GM08714 (cell line): ENCODE results near the gene ALOX5.
A peak's percentile ranks its signal among the peaks of the same experiment; 100 is the strongest.
"Not testable (repeated sequence)": the region's sequence is repeated elsewhere in the genome, so short reads cannot be mapped to it uniquely, and the experiment has no call there.

Experiments
- H3K4me3 ChIP-seq: fragments of 200-500 bp; sonication (Bioruptor generic); 2 replicates; pipeline ENCODE4 v1.5.1; 2014; ENCODE audit warnings: mild to moderate bottlenecking, low read length, inconsistent platforms
- ZNF274 ChIP-seq: IDR thresholded peaks from 2 replicates; pipeline ENCODE4 v1.6.1; 2012; ENCODE audit warnings: mild to moderate bottlenecking, low read depth, low read length

Gene ALOX5

DNA sequence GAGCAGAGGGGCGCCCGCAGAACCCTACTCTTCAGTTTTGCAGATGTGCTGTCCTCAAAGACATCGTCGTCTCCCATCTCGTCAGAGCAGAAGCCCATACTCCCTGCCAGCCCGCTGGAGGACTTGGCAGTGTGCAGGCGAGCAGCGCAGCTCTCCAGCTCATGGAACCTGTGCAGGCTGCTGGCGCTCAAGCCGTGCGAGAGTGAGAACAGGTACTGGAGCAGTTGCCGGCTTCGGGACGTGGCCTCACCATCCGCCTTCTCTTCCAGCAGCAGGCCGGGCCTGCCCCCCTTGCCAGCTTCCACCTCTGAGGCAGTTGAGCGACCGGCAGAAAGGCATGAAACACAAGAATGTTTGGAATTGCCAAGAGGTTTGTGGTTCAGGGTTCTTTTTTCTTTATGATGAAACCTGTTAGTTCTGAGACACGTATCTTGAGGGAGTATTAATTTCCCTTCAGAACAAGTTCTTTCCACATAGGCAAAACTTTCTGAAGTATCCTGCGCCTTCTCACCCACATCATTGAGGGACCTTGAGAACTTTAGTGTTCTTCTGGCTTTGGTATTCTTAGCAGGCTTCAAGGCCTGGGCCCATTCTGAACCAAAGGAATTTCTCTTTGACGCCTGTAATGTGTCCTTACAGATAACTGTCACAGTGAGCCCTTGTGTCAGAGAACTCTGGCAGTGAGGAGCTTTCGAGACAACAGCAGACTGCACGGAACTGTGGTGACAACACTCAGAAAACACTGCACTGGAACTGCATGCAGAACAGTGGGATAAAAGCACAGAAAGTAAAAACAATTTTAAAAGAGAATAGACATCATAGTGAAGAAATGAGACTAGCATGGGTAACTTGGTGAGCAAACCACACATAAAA lies 89.5 kb downstream of the ALOX5 start:
- H3K4me3 ChIP-seq = no peak overlapping the region; the same call in 1 of the 2 replicates
- TF ChIP-seq ZNF274 = no peak

DNA sequence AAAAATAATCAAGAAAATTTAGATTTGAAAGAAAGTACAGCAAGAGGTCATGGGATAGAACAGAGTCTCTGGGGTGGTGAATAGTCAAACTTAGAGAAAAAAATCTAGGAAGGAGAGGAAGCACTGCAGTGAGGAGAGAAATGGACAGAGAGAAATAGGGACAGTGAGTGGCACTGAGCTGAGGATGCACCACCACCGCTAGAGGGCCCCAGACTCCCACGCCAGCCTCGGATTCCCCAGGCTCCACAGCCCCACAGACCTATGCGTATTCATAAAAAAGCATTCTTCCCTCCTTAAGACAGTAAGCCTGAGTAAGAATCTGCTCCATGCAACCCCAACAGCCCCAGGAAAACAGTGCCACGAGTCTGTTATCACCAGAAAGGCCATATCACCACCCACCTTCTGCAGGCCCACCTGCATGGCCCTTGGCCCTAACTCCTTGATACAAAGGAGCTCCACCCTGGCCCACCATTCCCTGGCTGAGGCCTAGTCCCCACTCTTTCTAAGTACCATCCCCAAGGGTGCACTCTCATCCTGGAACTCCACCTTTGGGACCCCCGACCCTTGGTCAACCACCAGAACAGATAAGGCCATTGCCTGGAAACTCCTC lies 91.0 kb downstream of the ALOX5 start:
- no peak for TF ChIP-seq ZNF274
- H3K4me3 ChIP-seq = peak overlapping the region; percentile 4; the same call in 1 of the 2 replicates

DNA sequence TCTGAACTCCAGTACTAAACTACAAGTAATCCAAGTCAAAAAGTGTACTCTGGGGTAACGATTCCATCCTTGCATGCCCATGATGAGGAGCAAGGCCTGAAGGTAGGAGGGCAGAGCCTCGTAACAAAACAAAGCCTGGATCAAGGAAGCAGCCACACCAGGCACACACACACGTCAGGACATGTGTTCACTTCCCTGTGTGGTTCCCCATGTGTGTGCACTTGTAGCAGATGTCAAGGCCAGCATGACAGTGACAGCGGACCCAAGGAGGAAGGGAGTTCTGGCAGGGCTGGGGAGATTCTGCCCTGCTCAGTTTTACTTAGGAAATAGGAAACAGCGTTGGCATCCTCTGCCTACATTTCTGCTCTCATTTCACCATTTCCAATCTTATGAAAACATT lies 92.8 kb downstream of the ALOX5 start:
- no peak overlapping the region for H3K4me3 ChIP-seq
- TF ChIP-seq ZNF274 = no peak

DNA sequence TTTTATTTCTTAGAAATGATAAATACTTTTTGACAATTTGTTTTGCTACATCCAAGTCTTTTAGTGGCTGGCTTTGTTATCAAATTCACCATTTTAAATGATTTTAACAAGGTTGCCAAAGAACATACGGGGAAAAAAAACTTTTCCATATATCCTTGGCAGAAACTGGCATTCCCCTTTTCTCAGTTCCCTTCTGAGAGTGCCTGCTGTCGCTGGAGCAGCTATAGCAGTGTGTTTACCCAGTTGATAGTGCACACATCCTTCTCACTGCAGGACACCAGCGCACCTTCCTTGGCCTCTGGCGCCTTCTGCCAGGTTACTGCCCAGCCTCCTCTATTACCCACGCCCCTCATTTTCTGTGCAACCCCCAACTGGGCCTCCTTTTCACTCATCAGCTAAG lies 94.1 kb downstream of the ALOX5 start:
- no peak for TF ChIP-seq ZNF274
- H3K4me3 ChIP-seq = no peak overlapping the region

DNA sequence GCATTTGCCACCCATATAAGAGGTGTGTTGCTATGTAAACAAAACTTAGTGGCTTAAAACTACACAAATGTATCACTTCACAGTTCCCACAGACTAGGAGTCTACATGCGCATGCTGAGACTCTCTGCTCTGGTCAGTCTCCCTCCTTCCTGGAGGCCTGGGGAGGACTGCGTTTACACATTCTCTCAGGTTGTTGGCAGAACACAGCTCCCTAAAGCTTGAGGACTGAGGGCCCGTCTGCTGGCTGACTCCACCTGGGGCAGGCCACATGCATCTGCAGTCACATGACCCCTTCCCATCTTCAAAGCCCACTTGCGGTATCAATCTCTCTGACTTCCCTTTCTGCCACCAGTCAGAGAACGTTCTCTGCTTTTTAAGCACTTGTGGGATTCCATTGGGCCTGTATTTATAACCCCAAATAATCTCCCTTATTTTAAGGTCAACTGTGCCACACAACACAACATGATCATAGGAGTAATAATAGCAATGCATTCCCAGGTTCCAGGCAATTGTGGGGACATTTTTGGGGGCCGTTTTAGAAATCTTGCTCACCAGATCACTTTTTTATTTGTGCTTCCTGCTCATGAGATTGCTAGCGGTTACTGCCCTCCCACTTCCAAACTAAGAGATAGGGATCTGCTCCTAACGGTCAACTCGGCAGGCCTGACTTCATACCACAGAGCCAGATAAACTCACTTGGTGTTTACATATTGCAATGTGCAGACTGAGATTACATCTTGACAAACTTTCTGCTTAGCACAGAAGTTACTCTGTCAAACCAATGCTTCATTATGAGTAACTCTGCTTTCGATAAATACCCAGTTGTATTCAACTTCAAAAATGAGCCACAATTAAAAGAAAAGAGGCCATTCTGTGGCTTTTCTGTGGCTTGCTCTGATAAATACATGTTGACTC lies 96.3 kb downstream of the ALOX5 start:
- H3K4me3 ChIP-seq = no peak overlapping the region
- TF ChIP-seq ZNF274 = no peak

DNA sequence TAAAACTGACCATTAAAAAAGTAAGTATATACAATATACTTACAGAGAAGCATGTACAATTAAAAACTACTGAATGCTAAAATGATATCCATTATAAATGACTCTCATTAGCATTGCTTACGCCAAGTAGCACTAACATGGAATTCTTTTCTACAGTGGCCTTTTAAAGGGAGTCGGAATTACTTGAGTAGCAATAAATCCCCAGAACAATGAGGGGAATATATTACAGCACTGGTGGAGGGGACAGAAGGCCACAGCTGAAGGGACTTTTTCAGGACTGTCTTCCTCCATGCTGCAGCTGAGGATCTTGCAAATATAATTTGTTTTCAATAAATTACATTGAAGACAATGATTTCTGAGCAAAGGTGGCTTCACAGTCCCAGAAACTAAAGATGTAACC lies 97.0 kb downstream of the ALOX5 start:
- no peak overlapping the region for H3K4me3 ChIP-seq
- TF ChIP-seq ZNF274 = no peak

DNA sequence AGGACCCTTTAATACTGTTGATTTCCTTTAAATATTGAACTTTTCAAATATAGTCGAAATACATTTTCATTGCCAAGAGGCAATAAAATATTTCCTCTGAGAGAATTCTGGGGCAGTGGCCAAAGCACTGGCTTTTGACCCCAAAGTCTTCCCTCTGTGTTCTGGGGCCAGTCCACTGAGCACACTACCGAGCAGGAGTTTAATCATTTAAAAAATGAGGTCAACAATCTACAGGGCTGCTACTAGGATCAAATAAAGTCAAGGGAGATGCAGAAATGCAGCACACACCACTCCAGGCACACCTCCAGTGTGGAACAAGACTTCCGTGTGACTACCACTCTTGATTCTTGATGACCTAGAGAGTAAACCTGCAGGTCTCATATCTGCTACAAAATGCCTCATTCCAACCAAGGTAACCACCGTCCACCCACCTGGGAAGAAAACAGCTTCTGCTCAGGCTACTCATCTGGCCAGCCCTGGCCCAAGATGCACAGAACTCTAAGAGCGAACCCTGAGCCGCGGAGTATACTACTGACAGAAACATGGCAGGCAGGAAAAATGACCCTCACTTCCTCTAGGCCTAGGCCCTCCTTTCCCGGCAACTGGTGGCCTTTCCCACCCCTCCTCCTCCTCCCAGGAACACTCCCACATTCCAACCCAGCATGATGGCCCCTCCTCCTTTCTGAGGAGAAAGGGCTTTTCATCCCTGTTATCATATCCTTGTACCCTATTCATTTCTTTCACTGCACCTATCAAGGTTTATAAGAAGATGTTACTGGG lies 97.7 kb downstream of the ALOX5 start:
- H3K4me3 ChIP-seq = no peak overlapping the region
- no peak for TF ChIP-seq ZNF274

DNA sequence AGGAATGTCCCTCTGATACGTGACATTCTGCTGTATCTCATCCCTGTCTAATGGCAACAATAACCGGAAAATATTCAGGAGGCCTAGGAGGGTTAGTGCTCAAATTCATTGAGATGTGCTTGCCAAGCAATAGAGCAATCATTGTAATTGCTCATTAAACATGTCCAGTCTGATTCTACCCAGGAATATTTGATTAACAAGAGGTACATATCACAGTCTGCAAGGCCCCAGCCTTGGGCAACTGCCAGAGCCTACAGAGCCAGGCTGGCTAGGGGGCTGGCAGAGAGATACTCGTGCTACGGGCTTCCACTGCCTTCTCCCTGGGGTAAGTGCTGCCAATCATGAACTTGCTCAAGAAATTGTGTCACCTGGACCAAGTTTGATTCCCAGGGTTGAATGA lies 99.1 kb downstream of the ALOX5 start:
- no peak for TF ChIP-seq ZNF274
- no peak overlapping the region for H3K4me3 ChIP-seq

DNA sequence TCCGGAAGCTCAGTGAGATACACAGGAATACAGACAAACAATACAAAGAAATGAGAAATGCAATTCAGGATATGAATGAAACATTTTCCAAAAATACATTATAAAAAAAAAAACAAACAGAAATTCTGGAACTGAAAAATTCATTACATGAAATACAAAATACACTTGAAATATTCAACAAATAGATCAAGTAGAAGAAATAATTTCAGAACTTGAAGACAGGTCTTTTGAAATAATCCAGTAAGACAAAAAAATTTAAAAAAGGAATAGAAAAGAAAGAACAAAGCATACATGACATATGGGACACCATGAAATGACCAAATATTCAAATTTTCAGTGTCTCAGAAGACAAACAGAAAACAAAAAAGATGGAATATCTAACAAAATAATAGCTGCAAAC lies 102.5 kb downstream of the ALOX5 start:
- no peak for TF ChIP-seq ZNF274
- H3K4me3 ChIP-seq = no peak overlapping the region

DNA sequence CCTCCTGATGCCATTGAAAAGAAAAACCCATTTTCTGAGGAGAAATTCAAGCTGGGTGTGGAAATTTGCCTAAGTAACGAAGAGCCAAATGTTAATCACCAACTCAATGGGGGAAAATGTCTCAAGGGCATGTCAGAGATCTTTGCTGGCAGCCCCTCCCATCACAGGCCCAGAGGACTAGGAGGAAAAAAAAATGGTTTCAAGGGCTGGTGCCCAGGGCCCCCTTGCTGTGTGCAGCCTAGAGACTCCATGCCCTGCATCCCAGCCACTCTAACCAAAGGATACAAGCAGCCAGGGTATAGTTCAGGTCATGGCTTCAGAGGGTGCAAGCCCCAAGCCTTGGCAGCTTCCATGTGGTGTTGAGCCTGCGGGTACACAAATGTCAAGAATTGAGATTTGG lies 106.3 kb downstream of the ALOX5 start:
- no peak overlapping the region for H3K4me3 ChIP-seq
- TF ChIP-seq ZNF274 = no peak

DNA sequence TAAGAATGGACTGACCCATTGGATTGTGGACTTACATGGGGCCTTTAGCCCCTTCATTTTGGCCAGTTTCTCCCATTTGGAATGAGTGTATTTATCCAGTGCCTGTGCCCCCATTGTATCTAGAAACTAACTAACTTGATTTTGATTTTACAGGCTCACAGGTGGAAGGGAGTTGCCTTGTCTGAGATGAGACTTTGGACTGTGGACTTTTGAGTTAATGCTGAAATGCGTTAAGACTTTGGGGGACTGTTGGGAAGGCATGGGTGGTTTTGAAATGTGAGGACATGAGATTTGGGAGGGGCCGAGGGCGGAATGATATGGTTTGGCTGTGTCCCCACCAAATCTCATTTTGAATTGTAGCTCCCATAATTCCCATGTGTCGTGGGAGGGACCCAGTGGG lies 107.1 kb downstream of the ALOX5 start:
- not testable (repeated sequence) for H3K4me3 ChIP-seq

DNA sequence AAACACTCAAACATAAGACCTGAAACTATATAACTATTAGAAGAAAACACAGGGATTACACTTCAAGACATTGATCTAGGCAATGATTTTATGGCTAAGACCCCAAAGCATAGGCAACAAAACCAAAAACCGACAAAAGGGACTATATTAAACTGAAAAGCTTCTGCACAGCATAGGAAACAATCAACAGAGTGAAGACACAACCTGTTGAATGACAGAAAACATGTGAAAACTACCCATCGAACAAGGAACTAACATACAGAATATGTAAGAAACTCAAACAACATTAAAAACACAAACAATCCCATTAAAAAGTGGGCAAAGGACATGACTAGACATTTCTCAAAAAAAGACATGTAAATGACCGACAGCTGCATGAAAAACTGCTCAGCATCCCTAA lies 109.0 kb downstream of the ALOX5 start:
- H3K4me3 ChIP-seq = no peak overlapping the region
- no peak for TF ChIP-seq ZNF274

DNA sequence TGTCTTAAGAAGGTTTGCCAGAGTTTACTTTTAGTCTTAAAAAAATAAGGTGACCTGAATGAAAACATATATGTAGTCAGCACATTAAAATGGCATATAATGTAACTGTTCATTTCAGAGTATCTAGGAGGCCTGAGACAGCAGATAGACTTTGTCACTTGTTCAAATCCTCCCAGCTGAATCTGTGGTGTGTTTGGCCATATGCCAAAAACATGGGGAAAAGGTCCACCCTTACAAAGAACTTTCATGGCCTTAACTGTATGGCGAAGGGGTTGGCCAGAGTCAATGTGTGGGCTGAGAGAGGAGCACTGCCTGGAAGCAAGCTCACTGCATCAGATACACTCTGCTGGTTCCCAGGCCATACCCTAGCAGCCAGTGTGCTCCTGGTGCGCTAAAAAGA lies 113.7 kb downstream of the ALOX5 start:
- TF ChIP-seq ZNF274 = no peak
- no peak overlapping the region for H3K4me3 ChIP-seq

DNA sequence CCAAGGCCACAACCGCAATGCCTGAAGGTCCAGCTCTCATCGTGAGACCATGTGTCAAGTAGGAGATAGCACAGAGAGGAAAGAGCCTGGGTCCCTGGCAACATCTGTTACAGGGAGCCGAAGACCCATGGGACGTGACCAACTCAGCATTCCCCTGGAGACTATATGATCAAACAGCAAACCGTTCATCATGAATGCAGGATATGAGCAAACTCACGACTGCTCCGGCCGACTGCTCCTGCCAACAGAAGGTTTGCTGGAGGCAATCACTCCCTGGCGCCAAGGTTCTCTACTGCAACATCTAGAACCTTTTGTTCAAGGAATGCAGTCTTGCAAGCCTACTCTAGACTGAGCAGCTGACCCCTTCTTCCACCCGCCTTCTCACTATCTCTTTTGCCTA lies 114.3 kb downstream of the ALOX5 start:
- no peak for TF ChIP-seq ZNF274
- H3K4me3 ChIP-seq = no peak overlapping the region
